ENCODE measurements around the gene HMGA1.
A peak's percentile ranks its signal among the peaks of the same experiment; 100 is the strongest.

HMGA1 gene, protein sequence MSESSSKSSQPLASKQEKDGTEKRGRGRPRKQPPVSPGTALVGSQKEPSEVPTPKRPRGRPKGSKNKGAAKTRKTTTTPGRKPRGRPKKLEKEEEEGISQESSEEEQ

DNA sequence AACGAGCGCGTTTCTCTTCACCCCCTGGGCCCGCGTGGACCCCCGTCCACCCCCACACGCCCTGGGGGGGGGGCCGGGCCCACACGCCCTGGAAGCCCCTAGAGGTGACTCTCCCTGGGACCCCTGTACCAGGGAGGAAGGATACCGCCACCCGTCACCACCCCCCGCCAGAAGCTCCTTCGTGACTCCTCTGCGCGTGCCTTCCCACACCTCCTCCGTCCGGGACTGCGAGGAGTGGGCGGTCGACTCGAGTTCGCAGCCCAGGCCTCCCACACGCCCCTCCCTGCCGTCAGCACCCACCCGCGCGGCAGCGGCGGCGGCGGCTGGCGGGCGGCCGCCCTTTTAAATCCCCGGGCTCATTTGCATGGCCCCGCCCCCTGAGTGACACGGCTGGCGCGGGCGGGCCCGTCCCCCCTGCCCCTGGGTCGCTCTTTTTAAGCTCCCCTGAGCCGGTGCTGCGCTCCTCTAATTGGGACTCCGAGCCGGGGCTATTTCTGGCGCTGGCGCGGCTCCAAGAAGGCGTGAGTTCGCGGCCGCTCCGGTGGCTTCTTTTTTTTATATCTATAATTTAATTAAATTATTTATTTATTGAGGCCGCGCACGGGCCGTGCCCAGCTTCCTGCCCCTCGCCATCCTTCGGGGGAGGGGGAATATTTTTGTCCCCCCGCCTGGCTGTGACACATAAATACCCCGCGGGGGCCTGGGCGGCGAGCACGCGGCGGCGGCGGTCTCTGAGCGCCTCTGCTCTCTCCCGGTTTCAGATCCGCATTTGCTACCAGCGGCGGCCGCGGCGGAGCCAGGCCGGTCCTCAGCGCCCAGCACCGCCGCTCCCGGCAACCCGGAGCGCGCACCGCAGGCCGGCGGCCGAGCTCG, at the start of gene HMGA1:
Gene HMGA1, plus strand, starts transcription at position 431 of the 873 bp plus-strand sequence. CDS start 3,908 bp downstream, outside the sequence.
- DNase-seq = peak; percentile 90

DNA sequence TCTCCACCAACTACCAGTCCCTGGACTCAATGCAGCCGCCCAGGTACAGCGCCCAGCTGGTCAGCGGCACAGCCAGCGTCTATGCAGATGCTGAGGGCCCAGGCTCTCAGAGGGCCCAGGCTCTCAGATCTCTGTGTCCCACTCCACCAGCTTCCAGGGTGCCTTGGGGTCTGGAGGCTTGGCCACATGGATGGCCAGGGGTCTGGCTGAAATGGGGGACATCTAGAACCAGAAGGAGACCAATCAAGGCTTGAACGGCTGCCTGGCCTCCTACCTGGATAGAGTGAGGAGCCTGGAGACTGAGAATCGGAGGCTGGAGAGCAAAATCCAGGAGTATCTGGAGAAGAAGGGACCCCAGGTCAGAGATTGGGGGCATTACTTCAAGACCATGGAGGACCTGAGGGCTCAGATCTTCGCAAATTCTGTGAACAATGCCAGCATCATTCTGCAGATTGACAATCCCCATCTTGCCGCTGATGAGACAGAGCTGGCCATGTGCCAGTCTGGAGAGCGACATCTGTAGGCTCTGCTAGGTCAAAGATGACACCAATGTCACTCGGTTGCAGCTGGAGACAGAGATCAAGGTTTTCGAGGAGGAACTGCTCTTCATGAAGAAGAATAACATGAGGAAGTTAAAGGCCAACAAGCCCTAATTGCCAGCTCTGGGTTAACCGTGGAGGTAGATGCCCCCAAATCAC, 46.7 kb upstream of the HMGA1 start:
- DNase-seq = no peak

DNA sequence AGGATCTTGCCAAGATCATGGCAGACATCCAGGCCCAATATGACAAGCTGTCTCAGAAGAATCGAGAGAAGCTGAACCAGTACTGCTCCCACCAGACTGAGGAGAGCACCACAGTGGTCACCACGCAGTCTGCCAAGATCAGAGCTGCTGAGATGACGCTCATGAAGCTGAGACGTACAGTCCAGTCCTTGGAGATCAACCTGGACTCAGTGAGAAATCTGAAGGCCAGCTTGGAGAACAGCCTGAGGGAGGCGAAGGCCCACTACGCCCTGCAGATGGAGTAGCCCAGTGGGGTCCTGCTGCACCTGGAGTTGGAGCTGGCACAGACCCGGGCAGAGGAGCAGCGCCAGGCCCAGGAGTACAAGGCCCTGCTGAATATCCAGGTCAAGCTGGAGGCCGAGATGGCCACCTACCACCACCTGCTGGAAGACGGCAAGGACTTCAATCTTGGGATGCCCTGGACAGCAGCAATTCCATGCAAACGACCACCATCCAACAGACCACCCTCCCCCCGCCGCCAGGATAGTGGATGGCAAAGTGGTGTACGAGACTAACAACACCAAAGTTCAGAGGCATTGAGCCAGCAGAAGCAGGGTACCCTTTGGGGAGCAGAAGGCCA, 46.1 kb upstream of the HMGA1 start:
- no peak for DNase-seq

DNA sequence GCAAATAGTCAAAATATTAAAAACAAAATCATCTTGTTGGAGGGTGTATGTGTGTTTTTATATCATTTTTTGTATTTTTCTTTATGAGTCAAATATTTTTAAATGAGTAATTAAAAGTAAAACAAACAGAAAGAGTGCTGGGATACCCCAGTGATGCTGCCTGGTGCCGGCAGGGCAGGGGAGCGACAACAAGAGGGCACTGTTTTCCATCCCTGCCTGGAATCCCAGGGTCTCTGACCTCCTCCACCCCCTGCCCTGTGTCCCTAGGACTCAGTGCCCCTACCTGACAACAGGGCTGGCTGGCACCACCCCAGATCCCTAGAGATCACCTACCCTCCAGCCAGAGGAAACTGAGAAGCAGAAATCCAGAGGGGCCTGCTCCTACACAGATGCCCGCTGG, 41.9 kb upstream of the HMGA1 start:
- no peak for DNase-seq

DNA sequence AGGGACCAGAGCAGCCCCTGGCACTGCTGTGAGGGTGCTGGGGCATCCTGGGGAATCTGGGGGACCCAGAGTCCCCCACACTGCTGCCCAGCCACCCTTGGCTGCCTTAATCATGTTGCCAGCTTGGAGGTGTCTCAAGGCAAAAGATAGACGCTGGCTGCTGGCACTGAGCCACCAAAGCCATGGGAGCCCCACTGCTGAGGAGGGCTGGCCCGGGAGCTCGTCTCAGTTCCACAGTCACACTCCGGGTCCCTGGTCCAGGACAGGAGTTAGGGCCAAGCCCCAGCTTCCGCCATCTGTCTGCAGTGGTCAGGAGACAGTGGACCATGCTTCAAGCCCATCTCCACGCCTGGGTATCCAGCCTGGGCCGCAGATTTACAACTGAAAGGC, 41.0 kb upstream of the HMGA1 start:
- no peak for DNase-seq

DNA sequence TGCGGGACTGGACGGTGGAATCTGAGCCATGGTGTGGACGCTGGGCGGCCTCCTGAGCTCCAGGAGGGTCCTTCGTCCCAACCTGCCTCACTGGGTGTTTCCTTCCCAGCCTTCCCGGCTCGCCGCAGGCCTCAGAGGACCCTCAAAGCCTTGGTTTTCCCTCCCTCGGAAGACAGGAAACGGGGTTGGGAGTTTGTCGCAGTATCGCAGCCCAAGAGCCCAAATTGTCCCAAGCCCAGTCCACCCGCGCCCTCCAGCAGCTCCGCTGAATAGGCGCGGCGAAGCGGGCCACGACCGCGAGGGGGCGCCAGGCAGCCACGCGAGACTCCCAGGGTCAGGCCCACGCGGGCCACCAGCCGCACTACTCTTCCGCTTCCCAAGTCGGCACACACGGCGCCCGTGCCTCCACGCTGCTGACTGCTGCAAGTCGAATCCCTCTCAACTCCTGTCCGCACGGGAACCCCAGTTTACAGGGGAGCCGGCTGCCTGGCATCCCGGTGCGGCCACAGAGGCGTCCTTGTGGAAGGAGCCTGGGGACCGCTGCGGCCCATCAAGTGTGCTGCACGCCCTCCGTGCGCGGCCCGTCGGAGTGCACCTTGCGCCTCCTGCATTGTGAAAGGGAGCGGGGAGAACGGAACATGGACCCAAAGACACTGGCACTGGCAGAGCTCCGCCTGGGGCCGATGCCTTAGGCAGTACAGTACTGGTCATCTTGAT, 40.4 kb upstream of the HMGA1 start:
- peak; percentile 83 for DNase-seq

DNA sequence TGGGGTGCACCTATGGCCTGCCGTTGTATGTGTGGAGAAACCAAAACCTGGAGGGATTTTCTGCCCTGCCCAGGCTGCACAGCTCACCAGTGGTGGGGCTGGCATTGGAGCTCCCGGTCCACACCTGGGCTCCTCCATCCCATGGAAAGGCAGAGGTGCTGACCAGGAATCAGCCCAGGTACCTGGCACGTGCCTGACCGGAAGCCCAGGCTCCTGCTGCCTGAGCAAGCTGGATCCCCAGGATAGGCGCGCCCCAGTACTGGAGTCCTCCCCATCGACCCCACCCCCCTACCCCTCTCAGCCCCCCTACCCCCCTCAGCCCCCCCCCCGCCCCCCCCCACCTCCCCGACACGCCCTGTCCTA, 39.9 kb upstream of the HMGA1 start:
- DNase-seq = no peak

DNA sequence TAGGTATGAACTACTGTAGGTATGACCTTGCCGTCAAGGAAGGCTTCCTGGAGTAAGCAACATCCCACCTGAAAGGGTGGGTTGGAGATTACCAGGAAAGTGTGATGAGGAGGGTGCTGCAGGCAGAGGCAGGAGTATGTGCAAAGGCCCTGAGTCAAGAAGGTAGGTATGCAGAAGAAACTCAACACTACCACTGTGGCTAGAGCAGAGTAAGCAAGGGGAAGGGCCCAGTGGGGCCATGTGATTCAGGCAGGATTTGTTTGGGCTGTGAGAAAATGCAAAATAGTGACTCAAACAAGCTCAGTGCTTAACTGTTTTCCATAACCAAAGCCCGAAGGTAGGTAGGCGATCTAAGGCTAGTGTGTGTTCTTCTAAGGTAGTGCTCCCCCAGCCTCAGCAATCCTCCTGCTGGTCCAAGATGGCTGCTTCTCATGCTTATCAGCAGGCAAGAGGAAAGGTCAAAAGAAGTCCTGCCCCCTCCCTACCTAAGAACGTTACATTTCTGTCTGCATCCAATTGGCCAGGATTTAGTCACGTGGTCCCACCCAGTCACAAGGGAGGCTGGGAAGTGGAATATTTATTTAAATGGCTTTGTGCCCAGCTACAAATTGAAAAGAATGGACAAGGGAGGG, 36.2 kb upstream of the HMGA1 start:
- no peak for DNase-seq

DNA sequence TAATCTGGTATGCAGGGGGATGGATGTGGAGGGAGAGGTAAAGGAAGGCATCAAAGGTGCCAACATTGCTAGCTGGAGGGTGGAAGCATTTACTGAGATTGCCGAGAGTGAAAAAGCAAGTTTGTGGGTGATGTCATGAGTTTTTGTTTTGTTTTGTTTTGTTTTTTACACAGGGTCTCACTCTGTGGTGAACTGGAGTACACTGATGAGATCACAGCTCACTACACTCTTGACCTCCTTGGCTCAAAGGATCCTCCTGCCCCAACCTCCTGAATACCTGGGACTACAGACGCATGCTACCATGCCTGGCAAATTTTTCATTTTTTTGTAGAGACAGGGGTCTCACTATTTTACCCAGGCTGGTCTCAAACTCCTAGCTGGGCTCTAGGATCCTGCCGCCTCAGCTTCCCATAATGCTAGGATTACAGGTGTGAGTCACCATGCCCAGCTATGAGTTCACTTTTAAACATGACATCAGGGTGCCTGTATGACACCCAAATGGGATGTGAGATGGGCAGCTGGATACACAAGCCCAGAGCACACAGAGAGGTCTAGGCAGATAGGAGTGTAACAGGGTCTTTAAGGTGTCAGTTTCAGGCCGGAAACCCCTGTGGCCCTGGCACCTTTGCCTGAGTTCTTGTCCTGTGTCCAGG, 35.1 kb upstream of the HMGA1 start:
- DNase-seq = no peak

DNA sequence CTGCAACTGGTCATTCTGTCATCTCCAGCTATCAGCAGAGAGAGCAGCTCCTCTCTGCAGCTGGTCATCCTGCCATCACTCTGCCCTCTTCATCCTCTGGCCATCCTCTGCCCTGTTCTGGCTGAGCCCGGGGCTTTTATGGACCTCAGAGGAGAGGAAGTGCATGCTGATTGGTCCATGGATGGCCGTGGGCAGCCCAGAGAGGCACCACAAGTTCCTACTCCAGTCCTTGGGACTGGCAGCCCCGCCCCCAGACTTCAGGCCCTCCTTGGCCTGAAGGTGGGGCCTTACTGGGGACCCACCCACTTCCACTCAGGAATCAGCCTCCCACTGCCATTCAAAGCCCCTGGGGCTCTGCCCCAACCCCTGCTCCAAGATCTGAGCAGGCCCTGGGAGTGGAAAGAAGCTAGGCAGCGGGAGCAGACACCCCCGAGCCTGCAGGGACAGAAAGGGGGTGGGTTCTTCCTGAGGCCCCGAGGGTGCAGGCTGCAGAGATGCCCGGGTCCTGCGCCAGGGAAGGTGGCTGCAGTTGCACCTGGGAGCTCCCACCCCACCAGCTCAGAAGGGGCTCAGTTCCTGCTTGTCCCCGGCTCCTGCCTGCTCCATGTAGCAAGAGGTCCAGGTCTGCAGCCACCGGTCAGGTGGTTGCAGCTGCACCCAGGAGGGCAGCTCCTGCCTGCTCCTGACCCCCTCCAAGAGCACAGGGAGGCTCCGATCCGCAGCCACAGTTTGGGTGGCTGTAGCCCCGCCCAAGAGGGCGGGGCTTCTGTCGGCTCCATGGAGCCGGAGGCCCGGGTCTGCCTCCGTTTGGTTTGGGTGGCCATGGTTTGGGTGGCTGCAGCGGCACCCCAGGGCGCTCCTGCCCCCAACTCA, 34.1 kb upstream of the HMGA1 start:
- no peak for DNase-seq

DNA sequence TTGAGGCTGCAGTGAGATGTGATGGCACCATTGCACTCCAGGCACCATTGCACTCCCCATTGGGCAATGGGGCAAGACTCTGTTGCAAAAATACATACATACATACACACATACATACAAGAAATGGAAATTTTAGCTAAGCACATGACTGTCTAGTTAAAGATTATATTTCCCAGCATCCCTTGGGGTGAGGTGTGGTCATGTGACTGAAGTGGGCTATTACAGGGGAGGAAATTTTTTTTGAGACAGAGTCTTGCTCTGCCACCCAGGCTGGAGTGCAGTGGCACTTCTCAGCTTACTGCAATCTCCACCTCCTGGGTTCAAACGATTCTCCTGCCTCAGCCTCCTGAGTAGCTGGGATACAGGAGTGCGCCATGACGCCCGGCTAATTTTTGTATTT, 32.0 kb upstream of the HMGA1 start:
- no peak for DNase-seq

DNA sequence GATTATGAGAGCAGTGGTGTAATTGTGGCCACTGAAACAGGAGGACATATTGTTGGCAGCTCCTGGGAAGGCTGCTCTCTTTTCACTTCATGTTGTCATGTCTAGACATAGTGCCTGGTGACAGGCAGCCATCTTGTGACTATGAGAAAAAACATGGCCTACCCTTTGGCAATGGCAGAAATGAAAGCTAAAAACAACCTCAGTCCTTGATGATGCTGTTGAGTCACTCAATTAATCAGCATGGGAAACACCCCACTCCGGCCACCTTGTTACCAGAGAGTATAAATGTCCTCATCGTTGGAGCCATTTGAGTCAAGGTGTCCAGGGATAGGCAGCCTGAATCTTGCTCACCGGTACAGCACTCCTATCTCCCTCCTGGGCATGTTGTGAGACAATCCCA, 31.2 kb upstream of the HMGA1 start:
- no peak for DNase-seq

DNA sequence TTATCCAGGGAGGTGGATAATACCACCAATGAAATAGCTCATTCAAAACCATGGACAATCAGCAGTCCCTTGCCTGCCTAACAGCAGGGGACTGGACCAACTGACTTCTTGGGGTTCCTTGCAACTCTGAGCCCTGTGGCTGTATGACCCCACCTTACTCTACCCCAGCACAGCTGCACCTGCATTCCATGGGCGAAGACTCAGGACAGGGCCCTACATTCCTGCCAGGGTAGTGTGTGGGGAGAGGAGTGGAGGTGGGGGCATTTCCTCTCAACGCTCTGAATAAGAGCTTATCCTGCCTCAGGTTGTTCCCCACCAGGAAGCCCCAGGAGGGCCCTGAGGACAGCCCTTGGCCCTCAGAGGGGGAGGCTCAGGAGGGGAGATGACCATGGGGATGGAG, 30.8 kb upstream of the HMGA1 start:
- no peak for DNase-seq

DNA sequence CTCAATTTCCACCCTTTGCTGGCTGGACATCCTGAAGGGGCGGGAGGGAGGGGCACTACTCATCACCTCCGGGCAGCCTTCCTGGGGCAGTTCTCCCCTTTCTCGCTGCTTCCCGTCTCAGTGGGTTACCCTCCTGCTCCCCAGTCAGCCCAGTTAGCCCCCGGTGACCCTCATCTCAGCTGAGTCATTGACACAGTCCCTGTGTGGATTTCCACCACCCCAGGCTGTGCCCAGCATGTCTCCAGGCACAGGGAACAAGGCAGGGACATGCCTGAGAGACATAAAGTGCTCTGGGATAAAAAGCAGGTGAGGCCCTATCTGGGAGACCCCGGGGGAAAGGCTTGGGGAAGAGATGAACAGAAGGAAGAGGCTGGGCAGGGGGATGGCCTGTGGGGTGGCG, 29.9 kb upstream of the HMGA1 start:
- no peak for DNase-seq

DNA sequence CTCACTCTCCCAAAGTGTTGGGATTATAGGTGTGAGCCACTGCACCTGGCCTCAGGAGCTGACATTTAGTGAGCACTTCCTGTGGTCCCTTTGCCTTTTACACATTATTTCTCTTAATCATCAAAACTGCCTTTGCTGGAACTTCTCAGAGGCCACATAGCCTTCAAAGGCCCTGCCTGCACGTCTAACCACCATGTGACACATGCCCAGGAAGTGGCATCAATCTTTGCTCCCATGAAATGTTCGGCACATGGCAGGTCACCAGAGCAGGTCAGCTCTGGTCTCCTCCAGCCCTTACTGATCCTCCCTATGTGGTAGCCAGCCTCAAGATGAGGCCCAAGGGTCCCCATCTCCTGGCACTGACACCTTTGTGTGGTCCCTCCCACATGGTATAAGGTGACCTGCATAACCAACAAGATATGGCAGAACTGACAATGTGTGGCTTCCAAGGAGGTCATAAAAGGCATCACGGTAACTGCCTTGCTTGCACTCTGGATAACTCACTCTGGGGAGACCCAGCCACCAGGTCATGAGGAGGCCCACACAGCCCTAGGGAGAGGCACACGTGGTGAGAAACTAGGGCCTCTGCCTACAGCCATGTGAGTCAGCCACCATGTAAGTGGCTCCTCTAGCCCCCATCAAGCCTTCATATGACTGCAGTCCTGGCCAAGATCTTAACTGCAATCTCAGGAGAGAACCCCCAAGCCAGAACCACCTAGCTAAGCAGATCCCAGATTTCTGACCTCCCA, 28.8 kb upstream of the HMGA1 start:
- no peak for DNase-seq

DNA sequence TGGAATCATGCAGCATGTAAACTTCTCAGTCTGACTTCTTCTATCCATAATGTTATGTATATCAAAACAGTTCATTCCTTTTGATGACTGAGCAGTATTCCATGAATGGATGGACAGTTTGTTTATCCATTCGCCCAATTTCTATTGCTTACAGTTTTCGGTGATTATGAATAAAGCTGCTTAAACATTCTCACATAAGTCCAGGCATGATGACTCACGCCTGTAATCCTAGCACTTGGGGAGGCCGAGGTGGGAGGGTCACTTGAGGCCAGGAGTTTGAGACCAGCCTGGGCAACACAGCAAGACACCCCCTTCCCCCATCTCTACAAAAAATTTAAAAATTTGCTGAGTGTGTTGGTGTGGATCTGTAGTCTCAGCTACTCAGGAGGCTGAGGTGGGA, 22.9 kb upstream of the HMGA1 start:
- no peak for DNase-seq

DNA sequence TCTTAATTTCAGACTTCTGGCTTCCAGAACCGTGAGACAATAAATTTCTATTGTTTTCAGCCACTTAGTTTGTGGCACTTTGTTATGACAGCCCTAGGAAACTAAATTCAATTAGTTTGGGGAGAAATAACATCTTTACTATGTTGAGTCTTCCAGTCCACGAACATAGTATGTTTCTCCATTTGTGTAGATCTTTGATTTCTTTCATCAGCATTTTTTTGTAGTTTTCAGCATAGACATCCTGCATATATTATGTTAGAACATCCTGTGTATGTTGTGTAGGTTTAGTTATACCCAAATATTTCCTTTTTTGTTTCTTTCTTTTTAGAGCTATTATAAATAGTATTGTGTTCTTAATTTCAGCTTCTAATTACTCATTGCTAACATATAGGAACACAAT, 18.0 kb upstream of the HMGA1 start:
- DNase-seq = no peak

DNA sequence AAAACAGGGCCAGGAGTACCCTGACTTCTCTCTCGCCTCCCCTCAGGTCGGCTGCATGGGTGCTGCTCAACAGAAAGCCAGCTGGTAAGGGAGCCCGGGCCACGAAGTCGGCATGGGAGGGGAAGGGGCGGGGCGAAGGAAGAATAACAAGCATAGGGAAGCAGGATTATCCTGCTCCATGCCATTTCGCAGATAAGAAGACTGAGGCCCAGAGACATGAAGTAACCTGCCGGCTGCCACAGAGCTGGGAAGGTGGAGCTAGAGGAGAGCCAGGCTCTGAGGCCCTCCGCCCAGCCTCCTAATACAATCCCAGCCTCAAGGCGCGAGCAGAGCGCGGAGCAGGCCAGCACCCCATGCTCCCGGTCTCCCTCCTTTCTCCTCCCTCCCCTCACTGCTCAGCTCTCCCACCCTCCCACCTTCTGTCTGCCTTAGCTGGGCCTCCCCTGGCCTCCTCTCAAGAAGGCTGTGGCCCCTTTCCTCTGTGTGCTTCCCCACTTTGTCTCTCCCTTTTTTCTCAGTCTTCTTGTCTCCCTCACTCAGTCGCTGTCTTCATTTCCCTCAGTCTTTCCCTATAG, 13.2 kb upstream of the HMGA1 start:
- DNase-seq = no peak

DNA sequence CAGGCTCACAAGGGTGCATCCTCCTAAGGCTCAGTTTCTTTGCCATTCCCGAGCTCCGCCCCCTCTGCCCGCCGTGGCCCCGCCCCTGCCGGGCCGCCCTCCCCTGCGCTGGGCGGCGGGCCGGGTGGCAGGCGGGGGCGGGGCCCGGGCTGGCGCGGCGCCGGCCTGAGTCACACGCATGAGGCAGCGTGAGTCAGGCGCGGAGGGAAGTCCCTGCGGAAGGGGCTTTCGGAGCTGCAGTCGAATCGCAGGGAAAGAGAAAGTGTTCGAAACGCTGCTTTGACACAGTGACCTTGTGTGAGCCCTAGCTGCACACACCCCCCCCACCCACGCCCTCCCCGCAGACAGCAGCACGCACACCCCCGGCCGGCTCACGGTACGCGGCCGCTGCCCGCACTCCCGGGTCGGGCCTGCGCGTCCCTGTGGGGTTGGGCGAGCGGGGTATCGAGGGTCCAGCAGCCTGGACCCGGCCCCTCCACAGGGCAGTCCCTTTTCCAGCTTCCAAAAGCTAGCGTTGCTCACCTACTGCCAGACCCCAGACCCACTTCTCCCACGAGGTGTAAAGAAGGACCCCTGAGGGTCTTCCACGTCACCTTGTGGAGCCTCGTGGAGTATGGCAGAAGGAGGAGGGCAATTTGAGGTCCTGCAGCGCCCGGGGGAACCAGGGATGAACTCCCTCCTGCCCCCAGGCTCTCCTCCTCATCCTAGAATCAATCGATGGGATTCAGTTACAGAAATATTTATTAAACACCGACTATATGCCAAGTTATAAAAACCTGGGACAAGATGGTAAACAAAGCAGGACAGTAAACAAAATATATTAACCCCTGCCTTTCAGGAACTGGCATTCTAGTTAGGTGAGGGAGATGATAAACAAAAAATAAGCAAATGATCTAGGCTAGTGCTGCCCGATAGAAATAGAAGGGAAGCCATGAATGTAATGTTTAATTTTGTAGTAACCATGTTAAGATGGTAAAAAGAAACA, 12.4 kb upstream of the HMGA1 start:
- peak; percentile 95 for DNase-seq
